NCI-H2196 (cell line): ENCODE data around the gene AKR1C8.
"Not testable (repeated sequence)": the region's sequence is repeated elsewhere in the genome, so short reads cannot be mapped to it uniquely, and the experiment has no call there.

ENCODE experiments used
- DNase-seq: peaks from one replicate; lab custom pipeline; 2025; ENCODE audit not compliant: unreplicated experiment; lab: John Stamatoyannopoulos, UW

The AKR1C8 gene

GRCh38 chr10:5168897-5169420, 16.0 kb downstream of the AKR1C8 start:
- no peak for DNase-seq

- no peak for DNase-seq
These were observed 19.2 kb downstream of the AKR1C8 start for GRCh38 chr10:5165738-5166137.

GRCh38 chr10:5163487-5163886, 21.5 kb downstream of the AKR1C8 start:
- DNase-seq, result no peak

- DNase-seq, result no peak
These were observed 25.8 kb downstream of the AKR1C8 start for GRCh38 chr10:5159126-5159525.

- DNase-seq, result no peak
These were observed 27.4 kb downstream of the AKR1C8 start for GRCh38 chr10:5157501-5157900.

- DNase-seq, result no peak
These were observed 29.0 kb downstream of the AKR1C8 start for GRCh38 chr10:5155951-5156350.

GRCh38 chr10:5151076-5151475, 33.9 kb downstream of the AKR1C8 start:
- no peak for DNase-seq

GRCh38 chr10:5148678-5149032, 36.3 kb downstream of the AKR1C8 start:
- DNase-seq, result no peak

- DNase-seq, result no peak
These were observed 36.8 kb downstream of the AKR1C8 start for GRCh38 chr10:5147981-5148677.

- no peak for DNase-seq
These were observed 37.5 kb downstream of the AKR1C8 start for GRCh38 chr10:5147255-5147980.

- no peak for DNase-seq
These were observed 38.1 kb downstream of the AKR1C8 start for GRCh38 chr10:5146920-5147254.

- no peak for DNase-seq
These were observed 41.8 kb downstream of the AKR1C8 start for GRCh38 chr10:5143137-5143536.

- no peak for DNase-seq
These were observed 42.8 kb downstream of the AKR1C8 start for GRCh38 chr10:5142199-5142598.

- not testable (repeated sequence) for DNase-seq
These were observed 47.3 kb downstream of the AKR1C8 start for GRCh38 chr10:5137699-5138098.

- no peak for DNase-seq
These were observed 48.4 kb downstream of the AKR1C8 start for GRCh38 chr10:5136468-5137087.

- no peak for DNase-seq
These were observed 49.4 kb downstream of the AKR1C8 start for GRCh38 chr10:5135581-5135980.

GRCh38 chr10:5125315-5126044, 59.5 kb downstream of the AKR1C8 start:
- DNase-seq, result no peak

- no peak for DNase-seq
These were observed 61.1 kb downstream of the AKR1C8 start for GRCh38 chr10:5123886-5124285.

- not testable (repeated sequence) for DNase-seq
These were observed 65.0 kb downstream of the AKR1C8 start for GRCh38 chr10:5119997-5120396.

- DNase-seq, result no peak
These were observed 67.9 kb downstream of the AKR1C8 start for GRCh38 chr10:5117026-5117425.

GRCh38 chr10:5116621-5117020, 68.3 kb downstream of the AKR1C8 start:
- DNase-seq, result no peak
